GM23248 (cell line): ENCODE data around the gene DSG3. TPM values are rescaled to one million over a fixed set of nuclear protein-coding genes. Genes with fewer than 3 reads are reported as not detected.

Experiments used
- DNase-seq: peaks from one replicate; pipeline ENCODE4 v3.0.0-alpha.2; 2015
- H2AFZ ChIP-seq: fragments of 200-600 bp; sonication (generic); 2 replicates; pipeline ENCODE4 v1.6.1; 2016; ENCODE audit warnings: antibody characterized with exemption
- H3F3A ChIP-seq: fragments of 200-600 bp; sonication (generic); 2 replicates; pipeline ENCODE4 v1.6.1; 2016; ENCODE audit warnings: mild to moderate bottlenecking, antibody characterized with exemption, mixed run types; ENCODE audit not compliant: insufficient read depth
- H3K27ac ChIP-seq: fragments of 200-600 bp; sonication (generic); 2 replicates; pipeline ENCODE4 v1.5.1; 2016; ENCODE audit warnings: mild to moderate bottlenecking
- H3K27me3 ChIP-seq: fragments of 200-600 bp; sonication (generic); replicated peaks from 2 replicates; pipeline ENCODE4 v1.6.1; 2016; ENCODE audit warnings: mild to moderate bottlenecking; ENCODE audit not compliant: insufficient read depth
- H3K36me3 ChIP-seq: fragments of 200-600 bp; sonication (generic); 2 replicates; pipeline ENCODE4 v1.6.1; 2016; ENCODE audit warnings: low read depth, mild to moderate bottlenecking
- H3K4me1 ChIP-seq: fragments of 200-600 bp; sonication (generic); 2 replicates; pipeline ENCODE4 v1.6.1; 2016; ENCODE audit warnings: mild to moderate bottlenecking; ENCODE audit not compliant: insufficient read depth
- H3K4me2 ChIP-seq: fragments of 200-600 bp; sonication (generic); one replicate; pipeline ENCODE4 v1.6.1; 2016; ENCODE audit warnings: mild to moderate bottlenecking; ENCODE audit not compliant: unreplicated experiment
- H3K4me3 ChIP-seq: fragments of 200-600 bp; sonication (generic); 2 replicates; pipeline ENCODE4 v1.5.1; 2016; ENCODE audit warnings: mild to moderate bottlenecking
- H3K79me2 ChIP-seq: fragments of 200-600 bp; sonication (generic); 2 replicates; pipeline ENCODE4 v1.6.1; 2016; ENCODE audit warnings: mild to moderate bottlenecking; ENCODE audit not compliant: insufficient read depth
- H3K9ac ChIP-seq: fragments of 200-600 bp; sonication (generic); 2 replicates; pipeline ENCODE4 v1.6.1; 2016; ENCODE audit warnings: mild to moderate bottlenecking
- H3K9me2 ChIP-seq: fragments of 200-600 bp; sonication (generic); 2 replicates; pipeline ENCODE4 v1.6.1; 2016; ENCODE audit warnings: mixed run types, mild to moderate bottlenecking, moderate library complexity; ENCODE audit not compliant: insufficient read depth
- H3K9me3 ChIP-seq: fragments of 200-600 bp; sonication (generic); one replicate; pipeline ENCODE4 v1.6.1; 2017; ENCODE audit warnings: low read depth
- H4K20me1 ChIP-seq: fragments of 200-600 bp; sonication (generic); 2 replicates; pipeline ENCODE4 v1.6.0; 2016; ENCODE audit not compliant: insufficient read depth
- EZH2 ChIP-seq: fragments of 200-600 bp; sonication (generic); IDR thresholded peaks from 2 replicates; pipeline ENCODE4 v1.6.1; 2018; ENCODE audit warnings: antibody characterized with exemption, mild to moderate bottlenecking; ENCODE audit not compliant: insufficient read depth, poor library complexity, severe bottlenecking
- EZH2phosphoT487 ChIP-seq: fragments of 200-600 bp; sonication (generic); IDR thresholded peaks from 2 replicates; pipeline ENCODE4 v1.6.1; 2018; ENCODE audit warnings: antibody characterized with exemption, moderate library complexity, mild to moderate bottlenecking, low read depth; ENCODE audit not compliant: insufficient read depth
- WGBS, 2 experiments: methylation state at CpG; one replicate each; pipeline ENCODE4 v1.1.6; 2015 to 2017; ENCODE audit warnings: low lambda C conversion rate in 2 of 2, low coverage in 1 of 2; ENCODE audit errors: missing lambda C conversion rate in 2 of 2; 5-methylcytosine and 5-hydroxymethylcytosine counted together
- in situ Hi-C: fragments of 300-500 bp; cut with MboI; formaldehyde crosslinking; loops from 2 replicates; pipeline ENCODE4 v1.15.0; 2020
- polyA plus RNA-seq: library from polyadenylated mRNA; unstranded; fragments of >200 nt; fragmentation: Nextera tagmentation; extraction: Ambion mirVana; gene quantifications from 2 replicates; pipeline ENCODE4 v1.2.1, GENCODE V29; 2016
- total RNA-seq: library from RNA; depleted of rRNA; stranded (reverse); fragments of >200 nt; shearing (Covaris generic); gene quantifications from 2 replicates; pipeline ENCODE4 v1.2.3, GENCODE V29; 2014; rRNA removed

DSG3 gene
- total and polyA plus RNA-seq, 2 experiments from 2014 or later: not detected

GRCh38 chr18:31513189-31513935 lies 65.8 kb downstream of the DSG3 start:
- Histone ChIP-seq H2AFZ (no peak overlapping the region), H3K4me1 (no peaks in the 10 kb centered on the region), H3K9me3 (no peaks in the 10 kb centered on the region), H3K9ac (no peak overlapping the region), H3K4me3 (no peak overlapping the region), H4K20me1 (no peaks in the 10 kb centered on the region), H3K79me2 (no peaks in the 10 kb centered on the region), H3K27me3 (no peaks in the 10 kb centered on the region; the same call in 1 of the 2 replicates), H3F3A (no peaks in the 10 kb centered on the region), H3K36me3 (no peaks in the 10 kb centered on the region), H3K9me2 (no peaks in the 10 kb centered on the region), H3K4me2 (no peak overlapping the region), H3K27ac (no peak overlapping the region)
- in situ Hi-C loops: no loop called here
- peak; percentile 19 for DNase-seq
- WGBS, 2 experiments: 17 to 27% methylated on average over 4 of the region's 4 CpGs
- TF ChIP-seq EZH2phosphoT487: no peak
- no peak for TF ChIP-seq EZH2

DNA sequence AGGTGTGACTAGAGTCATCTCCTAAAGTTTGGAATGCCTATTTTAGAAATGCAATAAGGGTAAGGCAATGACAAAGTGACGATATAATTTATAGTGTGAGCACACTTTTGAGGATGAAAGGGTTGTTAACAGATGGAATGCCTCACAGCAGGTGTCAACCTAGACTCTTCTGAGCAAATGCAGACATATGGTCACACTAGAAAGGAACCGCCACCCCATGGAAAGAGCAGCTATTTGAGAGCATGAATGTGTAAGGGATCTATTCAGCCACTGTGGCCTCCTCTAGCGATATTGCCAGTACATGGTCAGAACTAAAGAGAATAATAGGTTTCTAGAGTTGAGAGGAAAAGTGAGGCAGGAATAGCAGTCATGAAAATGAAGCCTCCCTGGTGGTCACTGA lies 68.9 kb downstream of the DSG3 start:
- Histone ChIP-seq H3K36me3 (no peaks in the 10 kb centered on the region), H3K4me1 (no peaks in the 10 kb centered on the region), H3K27me3 (no peaks in the 10 kb centered on the region; the same call in 1 of the 2 replicates), H3F3A (no peaks in the 10 kb centered on the region), H3K9ac (no peak overlapping the region), H3K79me2 (no peaks in the 10 kb centered on the region), H3K9me2 (no peaks in the 10 kb centered on the region), H3K4me3 (no peak overlapping the region), H4K20me1 (no peaks in the 10 kb centered on the region), H2AFZ (no peak overlapping the region), H3K9me3 (no peaks in the 10 kb centered on the region), H3K4me2 (no peak overlapping the region), H3K27ac (no peak overlapping the region)
- WGBS, 2 experiments: 11 to 21% methylated on average over 3 of the region's 3 CpGs
- no peak for TF ChIP-seq EZH2
- TF ChIP-seq EZH2phosphoT487: no peak
- in situ Hi-C loops: no loop called here
- no peak for DNase-seq

GRCh38 chr18:31526374-31526773 lies 78.8 kb downstream of the DSG3 start:
- no peak overlapping the region for H3K27ac ChIP-seq
- WGBS, 2 experiments: 28 to 35% methylated on average over 7 of the region's 7 CpGs

More at GRCh38 chr18:31526374-31526773, 78.8 kb downstream of the DSG3 start:
- no peaks in the 10 kb centered on the region for H4K20me1 ChIP-seq
- no peaks in the 10 kb centered on the region for H3K9me3 ChIP-seq
- DNase-seq: no peak
- H3K9me2 ChIP-seq: no peaks in the 10 kb centered on the region
- H3F3A ChIP-seq: no peaks in the 10 kb centered on the region
- no peaks in the 10 kb centered on the region for H3K36me3 ChIP-seq
- H3K27me3 ChIP-seq: no peaks in the 10 kb centered on the region
- in situ Hi-C loops: loop anchor here (25.0 kb wide), 1 partner anchor 89 kb away; the partner anchor contains the start of gene DSG3
- no peak overlapping the region for H3K4me3 ChIP-seq
- H3K4me2 ChIP-seq: no peak overlapping the region
- H2AFZ ChIP-seq: no peak overlapping the region
- no peaks in the 10 kb centered on the region for H3K79me2 ChIP-seq
- no peak overlapping the region for H3K9ac ChIP-seq
- no peak for TF ChIP-seq EZH2
- no peak for TF ChIP-seq EZH2phosphoT487
- no peaks in the 10 kb centered on the region for H3K4me1 ChIP-seq

Other genes with a start within 250 kb of the DSG3 start
- not detected in 2 replicates for gene DSG1, start 129.6 kb upstream of the DSG3 start, total RNA-seq
- gene DSG1, start 129.6 kb upstream of the DSG3 start, polyA plus RNA-seq: not detected in 2 replicates
- not detected in 2 replicates for gene DSG4, start 71.0 kb upstream of the DSG3 start, total RNA-seq
- gene DSG4, start 71.0 kb upstream of the DSG3 start, polyA plus RNA-seq: not detected in 2 replicates
- under 0.01 TPM in 1 of 2 replicates, not detected in the other for gene DSG2, start 50.4 kb downstream of the DSG3 start, total RNA-seq
- gene DSG2, start 50.4 kb downstream of the DSG3 start, polyA plus RNA-seq: 0.04 TPM in 1 of 2 replicates, not detected in the other
- not detected in 2 replicates for gene TTR, start 144.1 kb downstream of the DSG3 start, total RNA-seq
- not detected in 2 replicates for gene TTR, start 144.1 kb downstream of the DSG3 start, polyA plus RNA-seq
- 2.4 and 2.8 TPM in 2 replicates for gene B4GALT6, start 236.8 kb downstream of the DSG3 start, total RNA-seq
- gene B4GALT6, start 236.8 kb downstream of the DSG3 start, polyA plus RNA-seq: 1.2 and 1.3 TPM in 2 replicates